Ishikawa (cell line): ENCODE data around the gene ACKR3.

ENCODE experiments used
- CEBPB ChIP-seq: IDR thresholded peaks from 2 replicates; pipeline ENCODE4 v1.6.1; 2012
- CREB1 ChIP-seq: IDR thresholded peaks from 2 replicates; pipeline ENCODE4 v1.6.1; 2012; ENCODE audit warnings: low read depth
- EGR1 ChIP-seq: IDR thresholded peaks from 2 replicates; pipeline ENCODE4 v1.6.1; 2012
- EP300 ChIP-seq: IDR thresholded peaks from 2 replicates; pipeline ENCODE4 v1.6.1; 2012; ENCODE audit warnings: borderline replicate concordance
- FOXM1 ChIP-seq: IDR thresholded peaks from 2 replicates; pipeline ENCODE4 v1.6.1; 2012; ENCODE audit warnings: low read depth, borderline replicate concordance
- MAX ChIP-seq: IDR thresholded peaks from 2 replicates; pipeline ENCODE4 v1.6.1; 2012
- NFIC ChIP-seq: IDR thresholded peaks from 2 replicates; pipeline ENCODE4 v1.6.1; 2012
- RAD21 ChIP-seq: IDR thresholded peaks from 2 replicates; pipeline ENCODE4 v1.6.1; 2012; ENCODE audit warnings: low read depth
- REST ChIP-seq: IDR thresholded peaks from 2 replicates; pipeline ENCODE4 v1.6.1; 2012; ENCODE audit warnings: low read depth, mild to moderate bottlenecking
- TAF1 ChIP-seq: IDR thresholded peaks from 2 replicates; pipeline ENCODE4 v1.6.1; 2012; ENCODE audit warnings: low read depth, mild to moderate bottlenecking
- TCF12 ChIP-seq: IDR thresholded peaks from 2 replicates; pipeline ENCODE4 v1.6.1; 2012; ENCODE audit warnings: low read depth
- TEAD4 ChIP-seq: IDR thresholded peaks from 2 replicates; pipeline ENCODE4 v1.6.1; 2012
- USF1 ChIP-seq: IDR thresholded peaks from 2 replicates; pipeline ENCODE4 v1.6.1; 2012
- YY1 ChIP-seq: IDR thresholded peaks from 2 replicates; pipeline ENCODE4 v1.6.1; 2012; ENCODE audit warnings: low read depth
- ZBTB7A ChIP-seq: IDR thresholded peaks from 2 replicates; pipeline ENCODE4 v1.6.1; 2012; ENCODE audit warnings: low read depth

The ACKR3 gene

GRCh38 chr2:236550701-236551465 lies 18.7 kb upstream of the ACKR3 start:
- TF ChIP-seq NFIC: no peak
- TF ChIP-seq ZBTB7A: no peak
- no peak for TF ChIP-seq YY1
- TF ChIP-seq CEBPB: no peak
- no peak for TF ChIP-seq RAD21
- no peak for TF ChIP-seq TAF1
- TF ChIP-seq CREB1: no peak
- no peak for TF ChIP-seq TCF12
- no peak for TF ChIP-seq USF1
- TF ChIP-seq FOXM1: no peak
- no peak for TF ChIP-seq EP300
- TF ChIP-seq TEAD4: no peak
- no peak for TF ChIP-seq MAX

GRCh38 chr2:236551471-236552211 lies 18.0 kb upstream of the ACKR3 start:
- TF ChIP-seq YY1: no peak
- no peak for TF ChIP-seq CREB1
- no peak for TF ChIP-seq FOXM1
- no peak for TF ChIP-seq REST
- TF ChIP-seq ZBTB7A: no peak
- no peak for TF ChIP-seq MAX
- no peak for TF ChIP-seq NFIC
- no peak for TF ChIP-seq RAD21
- TF ChIP-seq TCF12: no peak
- no peak for TF ChIP-seq EGR1
- no peak for TF ChIP-seq USF1

- TF ChIP-seq EP300: no peak
- TF ChIP-seq REST: no peak
- no peak for TF ChIP-seq EGR1
- no peak for TF ChIP-seq TEAD4
Observed at GRCh38 chr2:236552212-236552542, 17.4 kb upstream of the ACKR3 start.

- TF ChIP-seq CEBPB: no peak
- TF ChIP-seq TEAD4: no peak
- no peak for TF ChIP-seq ZBTB7A
- TF ChIP-seq RAD21: no peak
- no peak for TF ChIP-seq REST
- TF ChIP-seq EP300: no peak
- no peak for TF ChIP-seq MAX
- TF ChIP-seq FOXM1: no peak
- TF ChIP-seq NFIC: no peak
- no peak for TF ChIP-seq USF1
- TF ChIP-seq TAF1: no peak
- no peak for TF ChIP-seq CREB1
- TF ChIP-seq YY1: no peak
- no peak for TF ChIP-seq EGR1
- no peak for TF ChIP-seq TCF12
Observed at GRCh38 chr2:236552581-236553363, 16.9 kb upstream of the ACKR3 start.
